DOHH2 (cell line): ENCODE measurements around the gene C3orf20.

Experiments used
- H3F3A ChIP-seq: fragments of 200-600 bp; sonication (generic), shearing (Covaris generic); 2 replicates; pipeline ENCODE4 v1.6.0; 2016; ENCODE audit warnings: antibody characterized with exemption, mild to moderate bottlenecking; ENCODE audit not compliant: control insufficient read depth, insufficient read depth
- H3K27ac ChIP-seq: fragments of 200-600 bp; sonication (generic); 2 replicates; pipeline ENCODE4 v1.5.1; 2014; ENCODE audit warnings: low read depth, mild to moderate bottlenecking, low read length, moderate library complexity
- H3K27me3 ChIP-seq: fragments of 200-600 bp; sonication (generic); 2 replicates; pipeline ENCODE4 v1.6.1; 2014; ENCODE audit warnings: mild to moderate bottlenecking, low read length, mixed read lengths; ENCODE audit not compliant: control insufficient read depth
- H3K36me3 ChIP-seq: fragments of 200-600 bp; sonication (generic); 2 replicates; pipeline ENCODE4 v1.6.1; 2014; ENCODE audit warnings: mild to moderate bottlenecking, low read length, moderate library complexity, mixed read lengths; ENCODE audit not compliant: control insufficient read depth
- H3K4me1 ChIP-seq: fragments of 200-600 bp; sonication (generic); 2 replicates; pipeline ENCODE4 v1.6.1; 2014; ENCODE audit warnings: mild to moderate bottlenecking, low read length, mixed read lengths; ENCODE audit not compliant: control insufficient read depth
- H3K4me2 ChIP-seq: fragments of 200-600 bp; sonication (generic); 2 replicates; pipeline ENCODE4 v1.6.0; 2014; ENCODE audit warnings: mild to moderate bottlenecking, low read length, moderate library complexity
- H3K4me3 ChIP-seq: fragments of 200-600 bp; sonication (generic); 2 replicates; pipeline ENCODE4 v1.5.1; 2014; ENCODE audit warnings: mild to moderate bottlenecking, low read length, mixed read lengths
- H3K79me2 ChIP-seq: fragments of 200-600 bp; sonication (generic); 2 replicates; pipeline ENCODE4 v1.6.1; 2014; ENCODE audit warnings: mild to moderate bottlenecking, low read length, mixed read lengths; ENCODE audit not compliant: control insufficient read depth
- H3K9me2 ChIP-seq: fragments of 200-600 bp; sonication (generic); replicated peaks from 2 replicates; pipeline ENCODE4 v1.6.1; 2014; ENCODE audit warnings: mild to moderate bottlenecking, low read length, mixed read lengths; ENCODE audit not compliant: control insufficient read depth
- H3K9me3 ChIP-seq: fragments of 200-600 bp; sonication (generic); 2 replicates; pipeline ENCODE4 v1.6.1; 2014; ENCODE audit warnings: antibody characterized with exemption, low read length, mixed read lengths; ENCODE audit not compliant: control insufficient read depth, insufficient read depth
- H4K20me1 ChIP-seq: fragments of 200-600 bp; sonication (generic); 2 replicates; pipeline ENCODE4 v1.6.0; 2014; ENCODE audit warnings: low read depth, mild to moderate bottlenecking, antibody characterized with exemption, low read length, moderate library complexity; ENCODE audit not compliant: control insufficient read depth, insufficient read depth
- CTCF ChIP-seq: fragments of 200-600 bp; sonication (generic); IDR thresholded peaks from one replicate; pipeline ENCODE4 v1.5.1; 2014; ENCODE audit warnings: antibody characterized with exemption, mild to moderate bottlenecking, low read depth, low read length; ENCODE audit not compliant: poor library complexity, severe bottlenecking
- EZH2phosphoT487 ChIP-seq: fragments of 200-600 bp; sonication (generic); IDR thresholded peaks from 2 replicates; pipeline ENCODE4 v1.6.1; 2017; ENCODE audit warnings: borderline replicate concordance, mild to moderate bottlenecking, antibody characterized with exemption, low read length, moderate library complexity, mixed read lengths

C3orf20 gene

GRCh38 chr3:14787630-14788029 lies 112.7 kb downstream of the C3orf20 start:
- Histone ChIP-seq H3K4me3 (no peak overlapping the region), H3K36me3 (no peaks in the 10 kb centered on the region), H3K4me2 (no peak overlapping the region), H4K20me1 (no peaks in the 10 kb centered on the region), H3K79me2 (no peaks in the 10 kb centered on the region), H3K4me1 (no peaks in the 10 kb centered on the region), H3K27ac (no peak overlapping the region), H3K9me3 (no peaks in the 10 kb centered on the region), H3F3A (no peaks in the 10 kb centered on the region), H3K9me2 (no peaks in the 10 kb centered on the region), H3K27me3 (peaks cover 13% of the 10 kb centered on the region)
- no peak for TF ChIP-seq CTCF
- TF ChIP-seq EZH2phosphoT487 = no peak

- Histone ChIP-seq H3K27ac (no peak overlapping the region), H3F3A (no peaks in the 10 kb centered on the region), H3K79me2 (no peaks in the 10 kb centered on the region), H3K9me3 (no peaks in the 10 kb centered on the region), H3K27me3 (peaks cover 13% of the 10 kb centered on the region), H3K4me1 (no peaks in the 10 kb centered on the region), H3K9me2 (no peaks in the 10 kb centered on the region), H3K4me2 (no peak overlapping the region), H4K20me1 (no peaks in the 10 kb centered on the region), H3K4me3 (no peak overlapping the region), H3K36me3 (no peaks in the 10 kb centered on the region)
- TF ChIP-seq CTCF (no peak), EZH2phosphoT487 (no peak)
These were observed 113.7 kb downstream of the C3orf20 start for GRCh38 chr3:14788644-14789043.

- Histone ChIP-seq H3K9me2 (no peaks in the 10 kb centered on the region), H3K27ac (no peak overlapping the region), H3K4me1 (no peaks in the 10 kb centered on the region), H3K36me3 (no peaks in the 10 kb centered on the region), H3K27me3 (peaks cover 17% of the 10 kb centered on the region), H3K4me2 (no peak overlapping the region), H3K9me3 (no peaks in the 10 kb centered on the region), H3F3A (no peaks in the 10 kb centered on the region), H3K79me2 (no peaks in the 10 kb centered on the region), H3K4me3 (no peak overlapping the region), H4K20me1 (no peaks in the 10 kb centered on the region)
- no peak for TF ChIP-seq EZH2phosphoT487
These were observed 114.3 kb downstream of the C3orf20 start for GRCh38 chr3:14789221-14789620.

- Histone ChIP-seq H3K4me1 (no peaks in the 10 kb centered on the region), H3K27ac (no peak overlapping the region), H3K9me2 (no peaks in the 10 kb centered on the region), H3K79me2 (no peaks in the 10 kb centered on the region), H3K4me2 (no peak overlapping the region), H3K9me3 (no peaks in the 10 kb centered on the region), H3K27me3 (peaks cover 21% of the 10 kb centered on the region), H4K20me1 (no peaks in the 10 kb centered on the region), H3F3A (no peaks in the 10 kb centered on the region), H3K4me3 (no peak overlapping the region), H3K36me3 (no peaks in the 10 kb centered on the region)
- TF ChIP-seq EZH2phosphoT487 = no peak
- TF ChIP-seq CTCF = no peak
These were observed 114.8 kb downstream of the C3orf20 start for GRCh38 chr3:14789640-14790285.
